GM12872 (cell line): Measurements from ENCODE around the gene DDX28.

ENCODE experiments used
- CTCF ChIP-seq: IDR thresholded peaks from 3 replicates; pipeline ENCODE4 v1.5.1; 2011; ENCODE audit warnings: low read depth, mild to moderate bottlenecking, low read length, moderate library complexity; ENCODE audit not compliant: insufficient read depth

The DDX28 gene

GRCh38 chr16:67977005-67977404 lies 46.0 kb downstream of the DDX28 start:
- TF ChIP-seq CTCF = no peak

- no peak for TF ChIP-seq CTCF
Observed at GRCh38 chr16:67976205-67976604, 46.8 kb downstream of the DDX28 start.

GRCh38 chr16:67975321-67976105 lies 47.5 kb downstream of the DDX28 start:
- no peak for TF ChIP-seq CTCF

- no peak for TF ChIP-seq CTCF
Observed at GRCh38 chr16:67971111-67971510, 51.9 kb downstream of the DDX28 start.
